H9 (cell line): ENCODE results near the gene ZNRF1. TPM values are rescaled to one million over a fixed set of nuclear protein-coding genes. Genes with fewer than 3 reads are reported as not detected.

Experiments
- DNase-seq: peaks from one replicate; pipeline ENCODE4 v3.0.0-alpha.2; 2017
- H2AFZ ChIP-seq: one replicate; pipeline ENCODE4 v1.6.1; 2013; ENCODE audit warnings: mild to moderate bottlenecking, low read length, control low read depth, moderate library complexity
- H2AK5ac ChIP-seq: 2 replicates; pipeline ENCODE4 v1.6.1; 2013; ENCODE audit warnings: low read length, control low read depth, mixed read lengths; ENCODE audit not compliant: insufficient read length
- H2BK120ac ChIP-seq: one replicate; pipeline ENCODE4 v1.6.1; 2013; ENCODE audit warnings: low read depth, mild to moderate bottlenecking, low read length, control low read depth, inconsistent platforms; ENCODE audit not compliant: poor library complexity, severe bottlenecking
- H2BK12ac ChIP-seq: 2 replicates; pipeline ENCODE4 v1.6.1; 2013; ENCODE audit warnings: low read length, control low read depth, mixed read lengths, low read depth; ENCODE audit not compliant: insufficient read length
- H2BK15ac ChIP-seq: 2 replicates; pipeline ENCODE4 v1.6.1; 2013; ENCODE audit warnings: low read depth, low read length, control low read depth
- H2BK20ac ChIP-seq: one replicate; pipeline ENCODE4 v1.6.1; 2013; ENCODE audit warnings: low read depth, mild to moderate bottlenecking, low read length, control low read depth, inconsistent platforms; ENCODE audit not compliant: poor library complexity, severe bottlenecking
- H2BK5ac ChIP-seq: 2 replicates; pipeline ENCODE4 v1.6.1; 2013; ENCODE audit warnings: low read length, control low read depth, mixed read lengths; ENCODE audit not compliant: insufficient read length
- H3K14ac ChIP-seq: 2 replicates; pipeline ENCODE4 v1.6.1; 2013; ENCODE audit warnings: low read length, control low read depth; ENCODE audit not compliant: insufficient read depth
- H3K18ac ChIP-seq: 2 replicates; pipeline ENCODE4 v1.6.1; 2013; ENCODE audit warnings: low read depth, mild to moderate bottlenecking, mixed read lengths, low read length, control low read depth; ENCODE audit not compliant: insufficient read length
- H3K23ac ChIP-seq: 2 replicates; pipeline ENCODE4 v1.6.1; 2013; ENCODE audit warnings: low read length, control low read depth, mixed read lengths, low read depth; ENCODE audit not compliant: insufficient read length
- H3K23me2 ChIP-seq: 2 replicates; pipeline ENCODE4 v1.6.1; 2013; ENCODE audit warnings: low read depth, mild to moderate bottlenecking, mixed read lengths, low read length, control low read depth; ENCODE audit not compliant: insufficient read length, poor library complexity, severe bottlenecking
- H3K27ac ChIP-seq: 2 replicates; pipeline ENCODE4 v1.5.1; 2013; ENCODE audit warnings: low read length, control low read depth, mixed read lengths, low read depth; ENCODE audit not compliant: insufficient read length
- H3K27me3 ChIP-seq: 2 replicates; pipeline ENCODE4 v1.6.1; 2013; ENCODE audit warnings: low read length, control low read depth, inconsistent platforms; ENCODE audit not compliant: insufficient read depth
- H3K4ac ChIP-seq: 2 replicates; pipeline ENCODE4 v1.6.1; 2013; ENCODE audit warnings: low read depth, mild to moderate bottlenecking, control low read depth, inconsistent platforms, low read length, moderate library complexity
- H3K4me1 ChIP-seq: 2 replicates; pipeline ENCODE4 v1.6.1; 2013; ENCODE audit warnings: low read length, control low read depth, inconsistent platforms; ENCODE audit not compliant: insufficient read depth
- H3K4me2 ChIP-seq: 2 replicates; pipeline ENCODE4 v1.6.1; 2013; ENCODE audit warnings: low read length, control low read depth, mixed read lengths; ENCODE audit not compliant: insufficient read length, insufficient read depth
- H3K56ac ChIP-seq: 2 replicates; pipeline ENCODE4 v1.6.1; 2013; ENCODE audit warnings: low read depth, mild to moderate bottlenecking, mixed read lengths, low read length, control low read depth; ENCODE audit not compliant: insufficient read length
- H3K79me1 ChIP-seq: 2 replicates; pipeline ENCODE4 v1.6.1; 2013; ENCODE audit warnings: low read depth, mild to moderate bottlenecking, moderate library complexity, low read length, control low read depth, inconsistent platforms; ENCODE audit not compliant: insufficient read depth, poor library complexity, severe bottlenecking
- H3K79me2 ChIP-seq: 2 replicates; pipeline ENCODE4 v1.6.1; 2013; ENCODE audit warnings: low read length, control low read depth, inconsistent platforms; ENCODE audit not compliant: insufficient read depth
- H3K9ac ChIP-seq: 2 replicates; pipeline ENCODE4 v1.6.1; 2013; ENCODE audit warnings: low read length, control low read depth, mixed read lengths; ENCODE audit not compliant: insufficient read length; ENCODE audit errors: extremely low read depth
- H3K9me3 ChIP-seq: one replicate; pipeline ENCODE4 v1.6.1; 2013; ENCODE audit warnings: low read depth, low read length, inconsistent platforms; ENCODE audit not compliant: control insufficient read depth
- H3T11ph ChIP-seq: one replicate; pipeline ENCODE4 v1.6.1; 2013; ENCODE audit warnings: mild to moderate bottlenecking, low read length, control low read depth, inconsistent platforms
- H4K20me1 ChIP-seq: one replicate; pipeline ENCODE4 v1.6.1; 2013; ENCODE audit not compliant: control insufficient read depth, insufficient read length, insufficient read depth
- H4K5ac ChIP-seq: 2 replicates; pipeline ENCODE4 v1.6.1; 2013; ENCODE audit warnings: low read depth, mild to moderate bottlenecking, mixed read lengths, low read length, control low read depth; ENCODE audit not compliant: insufficient read length
- H4K8ac ChIP-seq: replicated peaks from 2 replicates; pipeline ENCODE4 v1.6.1; 2013; ENCODE audit warnings: low read length, control low read depth, mixed read lengths, low read depth; ENCODE audit not compliant: insufficient read length
- H4K91ac ChIP-seq: 2 replicates; pipeline ENCODE4 v1.6.1; 2013; ENCODE audit warnings: low read depth, mild to moderate bottlenecking, moderate library complexity, mixed read lengths, low read length, control low read depth; ENCODE audit not compliant: insufficient read length
- H3K27ac Mint-ChIP-seq, 3 experiments: 2 replicates in 2 of 3; 3 replicates in 1 of 3; pipeline ENCODE4 v1.8.0; 2020 to 2021; ENCODE audit warnings: mixed read lengths in 3 of 3, mild to moderate bottlenecking in 1 of 3, moderate library complexity in 1 of 3
- H3K27me3 Mint-ChIP-seq: 2 replicates; pipeline ENCODE4 v1.8.0; 2021; ENCODE audit warnings: low read depth, mild to moderate bottlenecking, moderate library complexity, mixed read lengths
- H3K36me3 Mint-ChIP-seq, 3 experiments: 2 replicates in 2 of 3; 3 replicates in 1 of 3; pipeline ENCODE4 v1.8.0; 2020 to 2021; ENCODE audit warnings: low read depth in 3 of 3, mixed read lengths in 3 of 3; ENCODE audit not compliant: insufficient read depth in 1 of 3
- H3K4me1 Mint-ChIP-seq, 2 experiments: 2 replicates each; pipeline ENCODE4 v1.8.0; 2020; ENCODE audit warnings: mixed read lengths in 2 of 2
- H3K4me3 Mint-ChIP-seq, 2 experiments: 2 replicates in 1 of 2; 3 replicates in 1 of 2; pipeline ENCODE4 v1.8.0; 2020 to 2021; ENCODE audit warnings: mild to moderate bottlenecking in 2 of 2, mixed read lengths in 2 of 2, moderate library complexity in 1 of 2
- H3K9me3 Mint-ChIP-seq, 2 experiments: 2 replicates in 1 of 2; 3 replicates in 1 of 2; pipeline ENCODE4 v1.8.0; 2020; ENCODE audit warnings: mild to moderate bottlenecking in 2 of 2, mixed read lengths in 2 of 2, moderate library complexity in 1 of 2
- WGBS: extraction: QIAGEN DNeasy Blood & Tissue Kit; methylation state at CpG from one replicate; pipeline ENCODE4 v1.1.7; 2013; ENCODE audit warnings: missing lambda C conversion rate, low lambda C conversion rate, mixed read lengths; ENCODE audit not compliant: insufficient read length; ENCODE audit errors: extremely low coverage; 5-methylcytosine and 5-hydroxymethylcytosine counted together
- total RNA-seq: library from RNA; stranded (reverse); gene quantifications from 2 replicates; pipeline ENCODE4 v1.2.1, GENCODE V29; 2021
- TF ChIP-seq, protein P1 (sequence below): fragments of 200-600 bp; sonication (generic); conservative IDR thresholded peaks from 3 replicates; pipeline ENCODE4 v1.8.0; 2021; ENCODE audit warnings: antibody characterized with exemption, mild to moderate bottlenecking

The ZNRF1 gene
- total RNA-seq, 1 experiment from 2014 or later, result 49.6 TPM

DNA sequence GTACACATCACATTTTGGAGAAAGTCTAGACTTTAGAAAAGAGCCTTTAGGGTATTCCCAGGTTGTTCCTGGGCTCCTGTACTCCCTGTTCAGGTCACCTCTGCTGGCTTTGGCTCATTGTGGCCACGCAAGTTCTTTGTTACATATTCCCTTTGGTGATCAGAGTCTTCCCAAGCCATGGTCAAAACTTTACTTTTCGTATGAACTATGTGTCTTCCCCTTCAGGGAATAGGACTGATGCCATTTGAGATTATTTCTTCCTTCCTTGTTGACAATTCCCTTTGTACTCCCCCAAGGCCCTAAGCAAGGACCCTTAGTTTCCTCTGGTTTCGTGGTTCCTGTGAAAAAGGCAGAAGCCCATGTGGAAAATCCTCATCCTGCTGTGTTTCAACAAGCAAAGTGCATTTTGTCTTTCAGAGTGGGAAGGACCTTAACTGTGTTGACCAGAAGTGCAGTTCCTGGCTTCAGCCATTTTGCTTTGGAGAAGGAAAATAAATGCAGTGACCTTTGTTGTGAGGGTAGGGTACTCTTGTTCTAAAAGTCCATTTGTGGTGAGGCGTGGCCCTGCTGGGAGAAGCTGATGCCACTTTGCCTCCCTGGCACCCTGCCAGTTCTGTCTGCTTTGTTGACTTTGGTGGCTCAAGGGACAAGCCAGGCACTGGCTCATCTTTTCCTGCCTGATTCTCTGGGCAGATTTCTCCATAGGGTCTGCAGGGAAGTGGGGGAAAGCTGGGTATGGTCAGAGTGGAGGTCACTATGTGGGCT lies 55.1 kb downstream of the ZNRF1 start:
- Histone ChIP-seq H2AFZ (no peak overlapping the region), H3K18ac (no peak overlapping the region), H3K4me1 (no peaks in the 10 kb centered on the region; the same call in 1 of the 2 replicates), H4K8ac (no peak overlapping the region), H3K14ac (no peak overlapping the region), H4K91ac (no peak overlapping the region), H4K20me1 (no peaks in the 10 kb centered on the region), H3K79me2 (peaks cover 11% of the 10 kb centered on the region; the same call in 1 of the 2 replicates), H3K23ac (no peak overlapping the region), H3K4ac (no peak overlapping the region), H3K9me3 (no peaks in the 10 kb centered on the region), H3T11ph (no peak overlapping the region), H2BK12ac (no peak overlapping the region), H3K23me2 (no peaks in the 10 kb centered on the region), H3K9ac (no peak overlapping the region), H3K27ac (no peak overlapping the region), H2BK20ac (no peak overlapping the region), H2BK120ac (no peak overlapping the region), H3K27me3 (no peaks in the 10 kb centered on the region), H2BK5ac (no peak overlapping the region), H4K5ac (no peak overlapping the region), H3K4me2 (no peak overlapping the region), H2BK15ac (no peak overlapping the region), H2AK5ac (no peak overlapping the region), H3K79me1 (peaks cover 9% of the 10 kb centered on the region), H3K56ac (no peak overlapping the region)
- Mint-ChIP-seq H3K4me1 (peaks cover 33 to 40% of the 10 kb centered on the region in 2 experiments), H3K36me3 (peaks cover 0 to 5% (median 4%) of the 10 kb centered on the region in 3 experiments; a peak in 2 of 7 replicates), H3K4me3 (no peak overlapping the region), H3K27ac (peak overlapping the region in 2 of 3 experiments; percentile 17 to 84; a peak in 3 of 7 replicates), H3K9me3 (no peaks in the 10 kb centered on the region), H3K27me3 (no peaks in the 10 kb centered on the region)
- TF ChIP-seq, protein P1, sequence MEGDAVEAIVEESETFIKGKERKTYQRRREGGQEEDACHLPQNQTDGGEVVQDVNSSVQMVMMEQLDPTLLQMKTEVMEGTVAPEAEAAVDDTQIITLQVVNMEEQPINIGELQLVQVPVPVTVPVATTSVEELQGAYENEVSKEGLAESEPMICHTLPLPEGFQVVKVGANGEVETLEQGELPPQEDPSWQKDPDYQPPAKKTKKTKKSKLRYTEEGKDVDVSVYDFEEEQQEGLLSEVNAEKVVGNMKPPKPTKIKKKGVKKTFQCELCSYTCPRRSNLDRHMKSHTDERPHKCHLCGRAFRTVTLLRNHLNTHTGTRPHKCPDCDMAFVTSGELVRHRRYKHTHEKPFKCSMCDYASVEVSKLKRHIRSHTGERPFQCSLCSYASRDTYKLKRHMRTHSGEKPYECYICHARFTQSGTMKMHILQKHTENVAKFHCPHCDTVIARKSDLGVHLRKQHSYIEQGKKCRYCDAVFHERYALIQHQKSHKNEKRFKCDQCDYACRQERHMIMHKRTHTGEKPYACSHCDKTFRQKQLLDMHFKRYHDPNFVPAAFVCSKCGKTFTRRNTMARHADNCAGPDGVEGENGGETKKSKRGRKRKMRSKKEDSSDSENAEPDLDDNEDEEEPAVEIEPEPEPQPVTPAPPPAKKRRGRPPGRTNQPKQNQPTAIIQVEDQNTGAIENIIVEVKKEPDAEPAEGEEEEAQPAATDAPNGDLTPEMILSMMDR, result no peak
- DNase-seq, result no peak
- no CpG with 5 or more reads among the region's 4 CpGs for WGBS
